Upper lobe of left lung (tissue), 6 donors: Measurements from ENCODE around the gene CMSS1. TPM values are rescaled to one million over a fixed set of nuclear protein-coding genes. Genes with fewer than 3 reads are reported as not detected.

Source experiments
- ATAC-seq, 2 donors: fragments of 200-7000 bp; cut with Tn5 transposase; one replicate each; pipeline ENCODE4 v1.9.1; 2022; ENCODE audit warnings: mild to moderate bottlenecking in 2 of 2, moderate library complexity in 2 of 2; ENCODE audit not compliant: low FRiP score in 2 of 2
- DNase-seq, 2 donors: peaks; one replicate each; pipeline ENCODE4 v3.0.0-alpha.2; 2019 to 2020
- H3K27ac ChIP-seq, 4 donors: fragments of 200-600 bp; sonication (generic); one replicate each; pipeline ENCODE4 v1.5.1; 2016 to 2019
- H3K27me3 ChIP-seq, 4 donors: fragments of 200-600 bp; sonication (generic); one replicate each; pipeline ENCODE4 v1.5.1; 2017 to 2019
- H3K36me3 ChIP-seq, 4 donors: fragments of 200-600 bp; sonication (generic); one replicate each; pipeline ENCODE4 v1.5.1; 2016 to 2019
- H3K4me1 ChIP-seq, 4 donors: fragments of 200-600 bp; sonication (generic); one replicate each; pipeline ENCODE4 v1.5.1; 2018 to 2019
- H3K4me3 ChIP-seq, 4 donors: fragments of 200-600 bp; sonication (generic); one replicate each; pipeline ENCODE4 v1.5.1; 2017 to 2019; ENCODE audit warnings: mild to moderate bottlenecking in 2 of 4, moderate library complexity in 1 of 4
- H3K9me3 ChIP-seq, 4 donors: fragments of 200-600 bp; sonication (generic); one replicate each; pipeline ENCODE4 v1.5.1; 2018 to 2019
- EP300 ChIP-seq, 4 donors: sonication (generic); formaldehyde crosslinking; IDR thresholded peaks; one replicate each; pipeline ENCODE4 v1.5.1; 2017; ENCODE audit warnings: antibody characterized with exemption in 4 of 4, control low read depth in 2 of 4
- POLR2A ChIP-seq, 4 donors: fragments of 450-650 bp; IDR thresholded peaks; one replicate each; pipeline ENCODE4 v1.5.1; 2016 to 2017; ENCODE audit warnings: antibody characterized with exemption in 4 of 4, mild to moderate bottlenecking in 2 of 4
- POLR2AphosphoS5 ChIP-seq, 2 donors: sonication (generic); formaldehyde crosslinking; IDR thresholded peaks; one replicate each; pipeline ENCODE4 v1.5.1; 2017; ENCODE audit warnings: antibody characterized with exemption in 2 of 2
- WGBS, 2 donors: methylation state at CpG; one replicate each; pipeline ENCODE4 v1.1.5; 2017 to 2018; 5-methylcytosine and 5-hydroxymethylcytosine counted together
- total RNA-seq, 6 donors: library from RNA; depleted of rRNA in 4 of 6; stranded (reverse); fragments of >200 nt in 4 of 6; gene quantifications; one replicate each; pipeline versions ENCODE4 v1.1.0 to v1.2.1, GENCODE V29; 2016 to 2021
- TF ChIP-seq, protein P1 (sequence below), 6 experiments: fragments of 450-650 bp in 4 of 6; fragments of 200-600 bp in 2 of 6; sonication (generic) in 2 of 6; IDR thresholded peaks; one replicate each; pipeline ENCODE4 v1.5.1; 2016 to 2019; ENCODE audit warnings: antibody characterized with exemption in 6 of 6
- donor health status: DM: no; HTN: no; CAD: no; lungs with moderate emphysema.
- donor health status: DM: no; HTN: yes; CAD: no; lungs with severe emphysema.

CMSS1 gene
- total RNA-seq, 6 donors from 2014 or later = 4.0 to 21.1 (median 12.0) TPM

DNA sequence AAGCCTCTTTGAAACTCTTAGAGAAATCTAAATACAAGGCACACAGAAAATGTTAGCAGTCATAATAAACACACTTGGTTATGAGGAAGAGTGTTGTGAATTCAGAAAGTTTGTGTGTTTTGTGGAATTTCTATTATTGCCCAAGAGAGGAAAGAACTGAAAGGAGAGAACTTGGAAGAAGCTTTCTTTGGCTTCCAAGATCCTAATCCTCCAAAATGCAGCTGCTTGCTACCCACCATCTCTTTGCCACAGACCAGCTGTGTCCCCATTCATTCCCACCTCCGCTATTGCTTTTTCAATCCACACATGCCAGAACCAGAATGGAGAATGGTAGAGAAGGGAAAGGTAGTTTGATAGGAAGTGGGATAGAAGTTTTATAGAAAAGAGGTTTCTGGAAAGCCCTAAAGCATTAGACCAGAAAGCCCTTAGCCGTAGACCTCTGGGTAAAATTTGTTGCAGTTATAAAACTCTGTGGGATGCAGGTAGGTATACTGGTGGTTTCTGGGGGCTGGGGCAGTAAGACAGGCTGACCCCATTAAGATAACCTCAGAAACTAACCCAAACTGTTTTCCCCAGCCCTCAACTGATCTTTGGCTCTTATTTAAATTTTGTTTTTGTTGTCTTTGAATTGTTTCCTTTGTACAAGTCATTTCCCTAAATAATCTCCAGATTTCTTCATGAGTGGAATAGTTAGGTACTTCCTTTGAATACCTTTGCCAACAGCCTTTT lies 188.2 kb downstream of the CMSS1 start:
- WGBS, 2 donors = 62 to 74% methylated on average over 2 of the region's 2 CpGs
- H3K27ac ChIP-seq = peak overlapping the region in 2 of 4 donors; percentile 5 to 51
- no peaks in the 10 kb centered on the region for H3K9me3 ChIP-seq
- no peaks in the 10 kb centered on the region for H3K27me3 ChIP-seq
- H3K4me3 ChIP-seq = no peak overlapping the region
- H3K36me3 ChIP-seq = no peaks in the 10 kb centered on the region
- peaks cover 12 to 34% (median 19%) of the 10 kb centered on the region in 4 donors for H3K4me1 ChIP-seq
- DNase-seq (no peak), ATAC-seq (no peak)
- no peak for TF ChIP-seq EP300 (IDR thresholded peaks at IDR 0.05)
- TF ChIP-seq, protein P1, sequence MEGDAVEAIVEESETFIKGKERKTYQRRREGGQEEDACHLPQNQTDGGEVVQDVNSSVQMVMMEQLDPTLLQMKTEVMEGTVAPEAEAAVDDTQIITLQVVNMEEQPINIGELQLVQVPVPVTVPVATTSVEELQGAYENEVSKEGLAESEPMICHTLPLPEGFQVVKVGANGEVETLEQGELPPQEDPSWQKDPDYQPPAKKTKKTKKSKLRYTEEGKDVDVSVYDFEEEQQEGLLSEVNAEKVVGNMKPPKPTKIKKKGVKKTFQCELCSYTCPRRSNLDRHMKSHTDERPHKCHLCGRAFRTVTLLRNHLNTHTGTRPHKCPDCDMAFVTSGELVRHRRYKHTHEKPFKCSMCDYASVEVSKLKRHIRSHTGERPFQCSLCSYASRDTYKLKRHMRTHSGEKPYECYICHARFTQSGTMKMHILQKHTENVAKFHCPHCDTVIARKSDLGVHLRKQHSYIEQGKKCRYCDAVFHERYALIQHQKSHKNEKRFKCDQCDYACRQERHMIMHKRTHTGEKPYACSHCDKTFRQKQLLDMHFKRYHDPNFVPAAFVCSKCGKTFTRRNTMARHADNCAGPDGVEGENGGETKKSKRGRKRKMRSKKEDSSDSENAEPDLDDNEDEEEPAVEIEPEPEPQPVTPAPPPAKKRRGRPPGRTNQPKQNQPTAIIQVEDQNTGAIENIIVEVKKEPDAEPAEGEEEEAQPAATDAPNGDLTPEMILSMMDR (IDR thresholded peaks at IDR 0.05) = no peak
- TF ChIP-seq POLR2A (IDR thresholded peaks at IDR 0.05) = no peak

DNA sequence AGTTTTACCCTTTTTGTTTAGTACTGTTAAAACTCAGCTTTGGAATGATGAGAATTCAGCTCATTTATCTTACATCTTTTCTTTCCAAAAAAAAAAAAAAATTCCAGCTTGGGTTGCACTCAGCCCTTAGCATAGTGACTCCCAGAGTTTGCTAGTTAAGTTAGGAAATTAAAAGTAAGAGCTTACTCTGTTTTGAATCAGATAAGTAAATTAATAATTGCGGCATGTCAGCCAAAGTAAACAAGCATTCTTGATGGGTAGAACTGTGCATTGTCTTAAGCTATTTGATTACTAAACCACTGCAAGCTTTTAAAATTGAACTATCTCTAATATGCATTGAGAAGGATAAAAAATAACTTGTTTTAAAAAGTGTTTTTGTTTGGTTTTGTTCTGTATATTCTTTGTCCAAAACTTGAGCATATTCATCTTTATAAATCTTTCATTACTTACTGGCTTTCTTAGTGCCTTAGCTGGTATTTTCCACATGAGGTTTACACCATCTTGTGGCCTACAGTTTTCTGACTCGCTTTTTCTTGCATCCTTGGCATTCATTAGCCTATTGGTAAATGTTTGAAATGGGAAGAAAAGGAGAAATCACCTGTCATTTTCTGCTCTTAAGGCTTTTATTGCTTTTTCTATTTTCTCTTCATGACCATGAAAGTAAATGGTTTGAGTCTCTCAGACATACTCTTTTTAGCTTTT lies 189.1 kb downstream of the CMSS1 start:
- 46 to 59% methylated on average over 2 of the region's 2 CpGs for WGBS, 2 donors
- H3K4me3 ChIP-seq = no peak overlapping the region
- no peaks in the 10 kb centered on the region for H3K9me3 ChIP-seq
- ATAC-seq (no peak), DNase-seq (no peak)
- no peaks in the 10 kb centered on the region for H3K27me3 ChIP-seq
- no peak for TF ChIP-seq POLR2A (IDR thresholded peaks at IDR 0.05)
- TF ChIP-seq POLR2AphosphoS5 (IDR thresholded peaks at IDR 0.05) = no peak
- TF ChIP-seq, protein P1 (IDR thresholded peaks at IDR 0.05) = no peak
- no peak for TF ChIP-seq EP300 (IDR thresholded peaks at IDR 0.05)
- peak overlapping the region in 2 of 4 donors; percentile 5 to 51 for H3K27ac ChIP-seq
- H3K4me1 ChIP-seq = peaks cover 12 to 34% (median 19%) of the 10 kb centered on the region in 4 donors
- H3K36me3 ChIP-seq = no peaks in the 10 kb centered on the region

DNA sequence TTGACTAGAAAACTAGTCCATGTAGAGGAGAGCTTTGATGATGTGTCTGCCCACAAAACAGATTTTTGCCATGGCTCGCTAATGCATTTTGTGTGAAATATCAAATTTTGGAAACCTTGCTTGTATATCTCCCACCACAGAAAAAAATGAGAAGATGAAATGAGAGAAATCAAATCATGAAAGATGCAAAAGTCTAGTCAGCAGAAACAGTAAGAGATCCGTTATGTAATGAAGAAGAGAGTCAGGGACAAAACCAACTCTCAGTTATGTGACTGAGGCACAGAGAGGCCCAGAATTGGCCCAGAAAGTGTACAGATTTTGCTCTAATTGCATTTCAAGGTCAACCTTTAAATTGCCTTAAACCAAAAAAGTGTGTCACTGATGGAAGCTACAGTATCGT lies 189.7 kb downstream of the CMSS1 start:
- peaks cover 12 to 34% (median 19%) of the 10 kb centered on the region in 4 donors for H3K4me1 ChIP-seq
- DNase-seq (no peak), ATAC-seq (no peak)
- WGBS, 2 donors = 87 to 96% methylated on average over 3 of the region's 3 CpGs
- H3K9me3 ChIP-seq = no peaks in the 10 kb centered on the region
- no peaks in the 10 kb centered on the region for H3K36me3 ChIP-seq
- no peak overlapping the region for H3K4me3 ChIP-seq
- no peaks in the 10 kb centered on the region for H3K27me3 ChIP-seq
- H3K27ac ChIP-seq = peak overlapping the region in 1 of 4 donors; percentile 14
- TF ChIP-seq EP300 (IDR thresholded peaks at IDR 0.05) (no peak), POLR2AphosphoS5 (IDR thresholded peaks at IDR 0.05) (no peak)

DNA sequence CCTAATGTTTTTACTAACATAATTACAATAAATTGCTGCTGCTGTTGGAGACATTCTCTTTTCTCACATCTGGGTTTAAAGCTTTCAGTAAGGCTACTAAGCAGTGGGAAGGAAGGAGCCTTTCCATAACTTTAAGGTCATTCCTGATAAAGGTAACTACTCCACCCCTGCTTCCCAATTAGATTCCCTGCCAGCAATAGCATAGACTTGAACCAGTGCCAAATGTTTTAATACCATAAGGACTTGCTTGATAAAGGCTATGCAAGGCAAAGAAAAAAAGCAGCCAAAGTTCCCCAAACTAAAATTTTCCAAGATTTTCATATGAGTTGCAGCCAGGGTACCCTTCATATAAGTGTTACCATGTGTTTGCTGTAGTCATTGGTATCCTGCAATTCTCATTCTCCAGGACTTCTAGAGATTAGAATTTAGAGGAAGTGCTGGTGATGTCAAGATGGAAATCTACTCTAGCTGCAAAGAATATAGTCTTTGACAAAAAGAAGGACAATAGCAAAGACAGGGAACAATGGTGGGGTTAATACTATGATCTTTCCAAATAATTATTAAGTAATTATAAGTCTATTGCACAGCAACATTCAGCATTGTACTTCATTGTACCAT lies 190.5 kb downstream of the CMSS1 start:
- no peaks in the 10 kb centered on the region for H3K9me3 ChIP-seq
- no peak overlapping the region for H3K4me3 ChIP-seq
- no peaks in the 10 kb centered on the region for H3K36me3 ChIP-seq
- ATAC-seq (no peak), DNase-seq (no peak)
- TF ChIP-seq POLR2A (IDR thresholded peaks at IDR 0.05) = no peak
- no peak for TF ChIP-seq EP300 (IDR thresholded peaks at IDR 0.05)
- no peak for TF ChIP-seq POLR2AphosphoS5 (IDR thresholded peaks at IDR 0.05)
- TF ChIP-seq, protein P1 (IDR thresholded peaks at IDR 0.05) = no peak
- H3K4me1 ChIP-seq = peaks cover 12 to 26% (median 16%) of the 10 kb centered on the region in 4 donors
- peak overlapping the region in 1 of 4 donors; percentile 28 for H3K27ac ChIP-seq
- no peaks in the 10 kb centered on the region for H3K27me3 ChIP-seq
